Measurements from ENCODE around the gene ZNF543.
A peak's percentile ranks its signal among the peaks of the same experiment; 100 is the strongest.

DNA sequence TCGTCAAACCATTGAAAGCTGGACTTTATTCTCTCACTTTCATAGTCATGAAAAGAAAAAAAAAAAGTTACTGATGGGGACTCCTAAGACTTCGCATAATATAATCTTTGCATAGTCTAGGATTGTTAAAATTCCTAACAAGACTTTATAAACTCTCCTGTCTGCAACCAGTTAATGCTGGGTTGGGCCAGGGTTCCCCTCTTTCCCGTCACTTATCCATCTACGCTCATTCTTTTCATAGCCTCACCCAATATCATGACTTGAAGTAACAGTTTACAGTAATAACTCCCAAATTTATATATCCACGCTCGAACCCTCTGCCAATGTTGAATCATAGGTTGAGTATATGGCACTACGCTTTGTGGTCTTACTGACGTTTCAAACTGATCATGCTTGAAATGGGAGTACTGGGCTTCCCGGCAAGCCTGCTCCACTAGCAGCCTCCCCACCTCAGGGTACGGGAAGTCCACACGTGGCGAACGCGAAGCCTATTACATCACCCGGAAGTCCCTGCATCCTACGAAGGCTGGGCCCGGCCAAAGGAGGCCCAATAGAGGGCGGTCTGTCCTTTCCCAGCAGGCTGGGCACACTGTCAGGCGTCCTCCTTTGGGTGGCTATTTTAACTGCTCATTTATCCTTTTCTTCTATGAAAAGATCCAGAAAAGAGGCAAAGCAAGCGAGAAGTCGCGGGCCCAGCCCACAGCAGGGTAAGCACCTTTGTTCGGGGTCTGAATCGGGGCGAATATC lies 40.7 kb upstream of the ZNF543 start:
- peak in 1 of 3 experiments; percentile 19 for TF ChIP-seq CTCF (IDR thresholded peaks at IDR 0.05)
- TF ChIP-seq POLR2A (IDR thresholded peaks at IDR 0.05), result no peak
